Vagina (tissue), 2 donors: ENCODE data around the gene GALNT15.

ENCODE experiments used
- POLR2A ChIP-seq, 2 donors: fragments of 450-650 bp; IDR thresholded peaks; one replicate each; pipeline ENCODE4 v1.6.1; 2017; ENCODE audit warnings: antibody characterized with exemption in 2 of 2, mild to moderate bottlenecking in 2 of 2, moderate library complexity in 2 of 2
- POLR2AphosphoS5 ChIP-seq, 2 donors: sonication (generic); formaldehyde crosslinking; IDR thresholded peaks; one replicate each; pipeline ENCODE4 v1.9.0; 2017; ENCODE audit warnings: antibody characterized with exemption in 2 of 2, mild to moderate bottlenecking in 2 of 2, low read depth in 1 of 2; ENCODE audit not compliant: insufficient read depth in 1 of 2
- TF ChIP-seq, protein P1 (sequence below), 3 experiments: fragments of 450-650 bp in 2 of 3; fragments of 200-600 bp in 1 of 3; sonication (generic) in 1 of 3; IDR thresholded peaks; one replicate each; pipeline ENCODE4 v1.5.1; 2017 to 2019; ENCODE audit warnings: antibody characterized with exemption in 3 of 3, mild to moderate bottlenecking in 2 of 3, moderate library complexity in 2 of 3

GRCh38 chr3:16254916-16255315, 80.4 kb downstream of the GALNT15 start:
- TF ChIP-seq POLR2A (IDR thresholded peaks at IDR 0.05): no peak
- TF ChIP-seq, protein P1, sequence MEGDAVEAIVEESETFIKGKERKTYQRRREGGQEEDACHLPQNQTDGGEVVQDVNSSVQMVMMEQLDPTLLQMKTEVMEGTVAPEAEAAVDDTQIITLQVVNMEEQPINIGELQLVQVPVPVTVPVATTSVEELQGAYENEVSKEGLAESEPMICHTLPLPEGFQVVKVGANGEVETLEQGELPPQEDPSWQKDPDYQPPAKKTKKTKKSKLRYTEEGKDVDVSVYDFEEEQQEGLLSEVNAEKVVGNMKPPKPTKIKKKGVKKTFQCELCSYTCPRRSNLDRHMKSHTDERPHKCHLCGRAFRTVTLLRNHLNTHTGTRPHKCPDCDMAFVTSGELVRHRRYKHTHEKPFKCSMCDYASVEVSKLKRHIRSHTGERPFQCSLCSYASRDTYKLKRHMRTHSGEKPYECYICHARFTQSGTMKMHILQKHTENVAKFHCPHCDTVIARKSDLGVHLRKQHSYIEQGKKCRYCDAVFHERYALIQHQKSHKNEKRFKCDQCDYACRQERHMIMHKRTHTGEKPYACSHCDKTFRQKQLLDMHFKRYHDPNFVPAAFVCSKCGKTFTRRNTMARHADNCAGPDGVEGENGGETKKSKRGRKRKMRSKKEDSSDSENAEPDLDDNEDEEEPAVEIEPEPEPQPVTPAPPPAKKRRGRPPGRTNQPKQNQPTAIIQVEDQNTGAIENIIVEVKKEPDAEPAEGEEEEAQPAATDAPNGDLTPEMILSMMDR (IDR thresholded peaks at IDR 0.05): no peak
- TF ChIP-seq POLR2AphosphoS5 (IDR thresholded peaks at IDR 0.05; ENCODE audit: insufficient read depth in 1 of 2, low read depth in 1 of 2): no peak
